ENCODE results near the gene C1orf21.

The C1orf21 gene

GRCh38 chr1:184403961-184404726, 17.3 kb downstream of the C1orf21 start:
- no peak for TF ChIP-seq CTCF (IDR thresholded peaks at IDR 0.05; ENCODE audit: low read depth, low read length, poor library complexity, severe bottlenecking)
- no peak for TF ChIP-seq EZH2phosphoT487 (IDR thresholded peaks at IDR 0.05; ENCODE audit: borderline replicate concordance, low read length)
- Histone ChIP-seq H3K9me2 (replicated peaks; ENCODE audit: control insufficient read depth, low read length) (no peaks in the 10 kb centered on the region), H3K4me2 (ENCODE audit: low read length) (no peak overlapping the region), H3K9me3 (ENCODE audit: control insufficient read depth, insufficient read depth, low read length) (no peaks in the 10 kb centered on the region), H3K27ac (ENCODE audit: low read depth, low read length) (no peak overlapping the region), H3K79me2 (ENCODE audit: control insufficient read depth, low read length) (no peaks in the 10 kb centered on the region), H4K20me1 (ENCODE audit: control insufficient read depth, insufficient read depth, low read depth, low read length) (no peaks in the 10 kb centered on the region), H3K4me3 (ENCODE audit: low read length) (no peak overlapping the region), H3K4me1 (ENCODE audit: control insufficient read depth, low read length) (no peaks in the 10 kb centered on the region), H3K27me3 (ENCODE audit: control insufficient read depth, low read length) (no peaks in the 10 kb centered on the region), H3F3A (ENCODE audit: control insufficient read depth, insufficient read depth) (no peaks in the 10 kb centered on the region), H3K36me3 (ENCODE audit: control insufficient read depth, low read length) (no peaks in the 10 kb centered on the region)

GRCh38 chr1:184404727-184405027, 17.8 kb downstream of the C1orf21 start:
- Histone ChIP-seq H3K4me2 (ENCODE audit: low read length) (no peak overlapping the region), H3K27ac (ENCODE audit: low read depth, low read length) (no peak overlapping the region), H3F3A (ENCODE audit: control insufficient read depth, insufficient read depth) (no peaks in the 10 kb centered on the region), H3K79me2 (ENCODE audit: control insufficient read depth, low read length) (no peaks in the 10 kb centered on the region), H3K4me1 (ENCODE audit: control insufficient read depth, low read length) (no peaks in the 10 kb centered on the region), H3K27me3 (ENCODE audit: control insufficient read depth, low read length) (no peaks in the 10 kb centered on the region), H4K20me1 (ENCODE audit: control insufficient read depth, insufficient read depth, low read depth, low read length) (no peaks in the 10 kb centered on the region), H3K36me3 (ENCODE audit: control insufficient read depth, low read length) (no peaks in the 10 kb centered on the region), H3K9me3 (ENCODE audit: control insufficient read depth, insufficient read depth, low read length) (no peaks in the 10 kb centered on the region), H3K4me3 (ENCODE audit: low read length) (no peak overlapping the region), H3K9me2 (replicated peaks; ENCODE audit: control insufficient read depth, low read length) (no peaks in the 10 kb centered on the region)
- no peak for TF ChIP-seq CTCF (IDR thresholded peaks at IDR 0.05; ENCODE audit: low read depth, low read length, poor library complexity, severe bottlenecking)
- no peak for TF ChIP-seq EZH2phosphoT487 (IDR thresholded peaks at IDR 0.05; ENCODE audit: borderline replicate concordance, low read length)

GRCh38 chr1:184405094-184405800, 18.4 kb downstream of the C1orf21 start:
- no peaks in the 10 kb centered on the region for H3K36me3 ChIP-seq (ENCODE audit: control insufficient read depth, low read length)
- H3K27me3 ChIP-seq (ENCODE audit: control insufficient read depth, low read length): no peaks in the 10 kb centered on the region
- no peaks in the 10 kb centered on the region for H3F3A ChIP-seq (ENCODE audit: control insufficient read depth, insufficient read depth)
- H3K79me2 ChIP-seq (ENCODE audit: control insufficient read depth, low read length): no peaks in the 10 kb centered on the region
- no peak overlapping the region for H3K27ac ChIP-seq (ENCODE audit: low read depth, low read length)
- no peaks in the 10 kb centered on the region for H3K9me3 ChIP-seq (ENCODE audit: control insufficient read depth, insufficient read depth, low read length)
- no peak overlapping the region for H3K4me3 ChIP-seq (ENCODE audit: low read length)
- TF ChIP-seq EZH2phosphoT487 (IDR thresholded peaks at IDR 0.05; ENCODE audit: borderline replicate concordance, low read length): no peak
- TF ChIP-seq CTCF (IDR thresholded peaks at IDR 0.05; ENCODE audit: low read depth, low read length, poor library complexity, severe bottlenecking): no peak
- no peaks in the 10 kb centered on the region for H3K9me2 ChIP-seq (replicated peaks; ENCODE audit: control insufficient read depth, low read length)
- no peaks in the 10 kb centered on the region for H4K20me1 ChIP-seq (ENCODE audit: control insufficient read depth, insufficient read depth, low read depth, low read length)
- H3K4me2 ChIP-seq (ENCODE audit: low read length): no peak overlapping the region
- no peaks in the 10 kb centered on the region for H3K4me1 ChIP-seq (ENCODE audit: control insufficient read depth, low read length)

All from DOHH2 (cell line).